Stimulated activated CD4-positive, alpha-beta T cell treated with anti-CD3 and anti-CD28 coated beads, Interleukin-4, amount 100 ng/mL, for 48 hours (primary cell): ENCODE data around the gene TMTC4.
"Not testable (repeated sequence)": the region's sequence is repeated elsewhere in the genome, so short reads cannot be mapped to it uniquely, and the experiment has no call there.

Source experiments
- DNase-seq, 2 donors: peaks; one replicate each; pipeline ENCODE4 v3.0.0-alpha.2; 2020; ENCODE audit warnings: low read depth in 2 of 2

The TMTC4 gene

GRCh38 chr13:100588331-100589177 is 86.0 kb downstream of the TMTC4 start, which contains the start of gene GGACT:
TSS of gene GGACT (minus strand) at chr13:100588789. CDS start at chr13:100532591, 56,198 bp downstream.
- peak; percentile 79 to 81 for DNase-seq

GRCh38 chr13:100584896-100585295 is 89.7 kb downstream of the TMTC4 start:
- no peak for DNase-seq

DNA sequence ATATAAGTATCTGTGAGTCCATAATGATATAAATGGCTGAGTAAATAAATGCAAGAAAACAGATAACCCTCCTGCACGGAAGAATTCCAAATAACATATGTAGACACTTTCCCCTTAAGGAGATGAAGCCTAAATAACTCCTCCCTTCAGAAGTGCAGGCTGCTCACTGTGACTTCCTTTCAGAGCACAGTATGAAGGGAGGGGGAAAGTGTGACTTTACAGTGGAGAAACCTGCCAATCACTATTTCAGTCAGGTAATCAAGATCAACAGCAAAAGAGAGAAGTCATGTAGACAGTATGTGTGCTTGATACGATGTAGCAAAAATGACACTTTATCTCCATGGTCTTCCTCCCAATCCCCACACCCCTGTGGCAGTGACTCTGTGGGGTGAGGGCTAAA is 93.1 kb downstream of the TMTC4 start:
- DNase-seq, result no peak

DNA sequence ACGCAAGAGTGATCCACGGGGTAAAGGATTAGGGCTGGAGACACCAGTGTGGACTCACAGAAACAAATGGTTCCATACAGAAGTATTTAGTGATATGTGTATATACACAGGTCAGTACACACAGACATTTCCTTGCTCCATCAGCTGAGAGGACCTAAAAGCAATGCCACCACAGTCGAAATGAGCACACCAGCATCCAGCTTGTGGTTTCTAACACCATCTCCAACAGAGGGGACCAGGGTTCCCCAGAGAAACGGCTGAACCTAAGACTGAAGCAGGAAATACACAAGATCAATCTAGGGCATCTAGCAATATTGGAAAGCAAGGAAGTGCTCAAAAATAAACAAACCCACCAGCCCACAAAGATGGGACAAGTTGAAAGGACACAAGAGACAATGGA is 93.6 kb downstream of the TMTC4 start:
- no peak for DNase-seq

DNA sequence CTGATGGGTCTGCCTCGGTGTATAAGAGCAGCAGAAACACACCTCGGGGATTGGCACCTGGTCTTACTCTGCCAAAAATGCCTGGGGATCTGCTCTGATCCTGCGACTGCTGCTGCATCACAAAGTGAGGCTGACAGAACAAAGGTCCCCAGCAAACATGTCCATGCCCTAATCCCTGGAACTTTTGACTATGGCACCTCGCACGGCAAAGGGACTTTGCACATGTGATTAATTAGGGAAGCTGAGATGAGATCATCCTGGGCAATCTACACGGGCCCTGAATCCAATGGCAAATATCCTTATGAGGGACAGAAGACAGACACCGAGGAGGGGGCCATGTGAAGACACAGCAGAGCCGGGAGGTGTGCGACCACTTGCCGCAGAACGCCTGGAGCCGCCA is 94.5 kb downstream of the TMTC4 start:
- DNase-seq, result no peak

- DNase-seq, result not testable (repeated sequence)
Measured at GRCh38 chr13:100577239-100577638, 97.4 kb downstream of the TMTC4 start.

DNA sequence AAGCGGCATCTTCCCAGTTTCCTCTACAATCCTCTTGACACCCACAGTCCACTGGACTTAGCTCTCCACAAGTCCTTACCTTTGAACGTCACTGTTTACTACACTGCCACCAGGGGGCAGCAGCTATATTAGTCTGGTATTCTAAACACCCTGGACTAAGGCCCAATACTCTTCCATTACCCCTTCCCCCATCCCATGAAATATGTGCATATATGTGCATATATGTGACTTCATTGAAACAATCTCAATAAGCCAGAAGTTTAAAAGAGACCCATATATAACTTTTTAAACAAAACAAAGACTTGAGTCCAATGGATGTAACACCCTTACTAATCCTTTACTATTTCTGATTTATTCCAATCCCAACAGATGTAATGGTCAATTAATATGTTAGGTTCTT is 101.5 kb downstream of the TMTC4 start:
- peak; percentile 60 to 66 for DNase-seq

GRCh38 chr13:100566543-100566942 is 108.1 kb downstream of the TMTC4 start:
- no peak for DNase-seq

- no peak for DNase-seq
Measured at GRCh38 chr13:100565286-100565685, 109.3 kb downstream of the TMTC4 start.

- DNase-seq, result no peak
Measured at GRCh38 chr13:100564444-100565223, 110.0 kb downstream of the TMTC4 start.

- DNase-seq, result no peak
Measured at GRCh38 chr13:100563779-100564178, 110.8 kb downstream of the TMTC4 start.

GRCh38 chr13:100561599-100562204 is 112.9 kb downstream of the TMTC4 start:
- no peak for DNase-seq

GRCh38 chr13:100561158-100561499 is 113.5 kb downstream of the TMTC4 start:
- DNase-seq, result no peak

- no peak for DNase-seq
Measured at GRCh38 chr13:100560498-100561157, 114.0 kb downstream of the TMTC4 start.

DNA sequence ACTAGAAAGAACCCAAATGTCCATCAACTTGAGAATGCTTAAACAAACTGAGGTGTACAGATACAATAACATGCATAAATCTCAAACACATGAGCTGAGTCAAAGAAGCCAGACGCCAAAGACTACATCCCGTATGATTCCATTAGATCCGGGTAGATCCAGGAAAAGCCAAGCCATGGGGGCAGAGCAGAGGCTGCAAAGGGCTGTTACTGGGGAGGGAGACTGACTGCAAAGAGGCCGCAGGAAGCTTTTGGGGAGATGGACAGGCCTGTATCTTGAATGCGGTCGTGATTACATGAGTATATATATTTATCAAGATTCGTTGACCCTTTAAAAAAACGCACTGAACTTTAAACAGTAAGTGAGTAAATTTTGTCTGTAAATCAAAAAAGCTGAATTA is 114.7 kb downstream of the TMTC4 start:
- no peak for DNase-seq
